ES-I3 (cell line): Measurements from ENCODE around the gene UBE2E1.
A peak's percentile ranks its signal among the peaks of the same experiment; 100 is the strongest.

Experiments used
- H3K36me3 ChIP-seq: 2 replicates; pipeline ENCODE4 v1.6.1; 2013; ENCODE audit warnings: mild to moderate bottlenecking, low read length, control low read depth, moderate library complexity; ENCODE audit not compliant: insufficient read depth
- H3K4me1 ChIP-seq: 2 replicates; pipeline ENCODE4 v1.6.1; 2013; ENCODE audit warnings: mild to moderate bottlenecking, control low read depth, low read length; ENCODE audit not compliant: insufficient read depth
- H3K9ac ChIP-seq: 2 replicates; pipeline ENCODE4 v1.6.1; 2013; ENCODE audit warnings: low read depth, mild to moderate bottlenecking, low read length, moderate library complexity
- H3K9me3 ChIP-seq: 2 replicates; pipeline ENCODE4 v1.6.1; 2013; ENCODE audit warnings: mild to moderate bottlenecking, low read length, moderate library complexity; ENCODE audit not compliant: control insufficient read depth, insufficient read depth

The UBE2E1 gene

GRCh38 chr3:23805210-23805632 lies 534 bp upstream of the UBE2E1 start:
- Histone ChIP-seq H3K9ac (peak overlapping the region; percentile 56), H3K4me1 (peaks cover 16% of the 10 kb centered on the region; the same call in 1 of the 2 replicates), H3K36me3 (no peaks in the 10 kb centered on the region), H3K9me3 (no peaks in the 10 kb centered on the region)

- Histone ChIP-seq H3K9ac (peak overlapping the region; percentile 56), H3K4me1 (peaks cover 14% of the 10 kb centered on the region; the same call in 1 of the 2 replicates), H3K9me3 (no peaks in the 10 kb centered on the region), H3K36me3 (no peaks in the 10 kb centered on the region)
Measured at GRCh38 chr3:23806534-23807423, 1.0 kb downstream of the UBE2E1 start.

- Histone ChIP-seq H3K9me3 (no peaks in the 10 kb centered on the region), H3K9ac (peak overlapping the region; percentile 56; the same call in 1 of the 2 replicates), H3K36me3 (no peaks in the 10 kb centered on the region), H3K4me1 (peaks cover 12% of the 10 kb centered on the region; the same call in 1 of the 2 replicates)
Measured at GRCh38 chr3:23807424-23808015, 1.8 kb downstream of the UBE2E1 start.

- H3K9ac ChIP-seq = no peak overlapping the region
Measured at GRCh38 chr3:23808525-23808924, 2.8 kb downstream of the UBE2E1 start.

GRCh38 chr3:23809294-23809693 lies 3.5 kb downstream of the UBE2E1 start:
- no peaks in the 10 kb centered on the region for H3K9me3 ChIP-seq
- H3K4me1 ChIP-seq = peaks cover 14% of the 10 kb centered on the region; the same call in 1 of the 2 replicates
- H3K9ac ChIP-seq = no peak overlapping the region
- H3K36me3 ChIP-seq = no peaks in the 10 kb centered on the region

More at GRCh38 chr3:23808525-23808924, 2.8 kb downstream of the UBE2E1 start:
- H3K4me1 ChIP-seq = peaks cover 14% of the 10 kb centered on the region; the same call in 1 of the 2 replicates
- H3K9me3 ChIP-seq = no peaks in the 10 kb centered on the region
- no peaks in the 10 kb centered on the region for H3K36me3 ChIP-seq

- Histone ChIP-seq H3K9ac (peak overlapping the region; percentile 82), H3K9me3 (no peaks in the 10 kb centered on the region), H3K4me1 (peaks cover 14% of the 10 kb centered on the region; the same call in 1 of the 2 replicates), H3K36me3 (no peaks in the 10 kb centered on the region)
Measured at GRCh38 chr3:23809840-23810342, 4.1 kb downstream of the UBE2E1 start.

- Histone ChIP-seq H3K9me3 (no peaks in the 10 kb centered on the region), H3K4me1 (peaks cover 14% of the 10 kb centered on the region; the same call in 1 of the 2 replicates), H3K36me3 (no peaks in the 10 kb centered on the region), H3K9ac (peak overlapping the region; percentile 82)
Measured at GRCh38 chr3:23810343-23811184, 4.8 kb downstream of the UBE2E1 start.

- peaks cover 14% of the 10 kb centered on the region; the same call in 1 of the 2 replicates for H3K4me1 ChIP-seq
- no peaks in the 10 kb centered on the region for H3K36me3 ChIP-seq
- peak overlapping the region; percentile 82 for H3K9ac ChIP-seq
- no peaks in the 10 kb centered on the region for H3K9me3 ChIP-seq
Measured at GRCh38 chr3:23811185-23811527, 5.4 kb downstream of the UBE2E1 start.

GRCh38 chr3:23811919-23812318 lies 6.2 kb downstream of the UBE2E1 start:
- Histone ChIP-seq H3K9me3 (no peaks in the 10 kb centered on the region), H3K9ac (no peak overlapping the region), H3K36me3 (no peaks in the 10 kb centered on the region), H3K4me1 (peaks cover 14% of the 10 kb centered on the region; the same call in 1 of the 2 replicates)

GRCh38 chr3:23815879-23816278 lies 10.1 kb downstream of the UBE2E1 start:
- H3K9ac ChIP-seq = no peak overlapping the region
- H3K36me3 ChIP-seq = no peaks in the 10 kb centered on the region
- peaks cover 16% of the 10 kb centered on the region for H3K4me1 ChIP-seq
- no peaks in the 10 kb centered on the region for H3K9me3 ChIP-seq

- Histone ChIP-seq H3K4me1 (peaks cover 16% of the 10 kb centered on the region), H3K9me3 (no peaks in the 10 kb centered on the region), H3K9ac (no peak overlapping the region), H3K36me3 (no peaks in the 10 kb centered on the region)
Measured at GRCh38 chr3:23816721-23817120, 11.0 kb downstream of the UBE2E1 start.

- Histone ChIP-seq H3K4me1 (peaks cover 16% of the 10 kb centered on the region), H3K9ac (no peak overlapping the region)
Measured at GRCh38 chr3:23817508-23818223, 11.9 kb downstream of the UBE2E1 start.

GRCh38 chr3:23819599-23820360 lies 14.0 kb downstream of the UBE2E1 start:
- H3K9me3 ChIP-seq = no peaks in the 10 kb centered on the region
- H3K9ac ChIP-seq = no peak overlapping the region
- H3K4me1 ChIP-seq = peaks cover 24% of the 10 kb centered on the region
- no peaks in the 10 kb centered on the region for H3K36me3 ChIP-seq

More at GRCh38 chr3:23817508-23818223, 11.9 kb downstream of the UBE2E1 start:
- H3K9me3 ChIP-seq = no peaks in the 10 kb centered on the region
- H3K36me3 ChIP-seq = no peaks in the 10 kb centered on the region
